ENCODE data around the gene INPP4B.

The INPP4B gene

GRCh38 chr4:142752202-142752786 lies 93.8 kb downstream of the INPP4B start:
- H4K20me1 ChIP-seq, result no peaks in the 10 kb centered on the region
- no peak overlapping the region for H3K4me2 ChIP-seq
- H3K4me3 ChIP-seq, result no peak overlapping the region
- H3K9ac ChIP-seq, result no peak overlapping the region
- no peaks in the 10 kb centered on the region for H3K4me1 ChIP-seq
- no peaks in the 10 kb centered on the region for H3K27me3 ChIP-seq
- 0 out of 2 replicates have a peak, but pooled peaks cover 3% of the 10 kb centered on the region for H3K9me3 ChIP-seq
- TF ChIP-seq Cebpa-rat (IDR thresholded peaks at IDR 0.05), result no peak
- H3K27ac ChIP-seq, result no peak overlapping the region
- no peaks in the 10 kb centered on the region for H3K36me3 ChIP-seq

- H3K4me3 ChIP-seq, result no peak overlapping the region
Measured at GRCh38 chr4:142743121-142743825, 102.8 kb downstream of the INPP4B start.

GRCh38 chr4:142741995-142742394 lies 104.1 kb downstream of the INPP4B start:
- no peaks in the 10 kb centered on the region for H4K20me1 ChIP-seq
- H3K36me3 ChIP-seq, result no peaks in the 10 kb centered on the region
- H3K4me2 ChIP-seq, result no peak overlapping the region
- no peak overlapping the region for H3K9ac ChIP-seq
- no peak overlapping the region for H3K27ac ChIP-seq
- no peaks in the 10 kb centered on the region for H3K4me1 ChIP-seq
- H3K9me3 ChIP-seq, result 0 out of 2 replicates have a peak, but pooled peaks cover 3% of the 10 kb centered on the region
- no peak for TF ChIP-seq Cebpa-rat (IDR thresholded peaks at IDR 0.05)
- no peak overlapping the region for H3K4me3 ChIP-seq
- no peaks in the 10 kb centered on the region for H3K27me3 ChIP-seq

More at GRCh38 chr4:142743121-142743825, 102.8 kb downstream of the INPP4B start:
- H3K36me3 ChIP-seq, result no peaks in the 10 kb centered on the region
- no peaks in the 10 kb centered on the region for H3K27me3 ChIP-seq
- H3K4me1 ChIP-seq, result no peaks in the 10 kb centered on the region
- H3K9me3 ChIP-seq, result 0 out of 2 replicates have a peak, but pooled peaks cover 8% of the 10 kb centered on the region
- H4K20me1 ChIP-seq, result no peaks in the 10 kb centered on the region
- TF ChIP-seq Cebpa-rat (IDR thresholded peaks at IDR 0.05), result no peak
- no peak overlapping the region for H3K27ac ChIP-seq
- H3K9ac ChIP-seq, result no peak overlapping the region
- H3K4me2 ChIP-seq, result no peak overlapping the region

- Histone ChIP-seq H3K36me3 (no peaks in the 10 kb centered on the region), H3K27ac (no peak overlapping the region), H3K27me3 (no peaks in the 10 kb centered on the region), H3K4me2 (no peak overlapping the region), H3K9me3 (no peaks in the 10 kb centered on the region), H3K9ac (no peak overlapping the region), H3K4me3 (no peak overlapping the region), H4K20me1 (no peaks in the 10 kb centered on the region), H3K4me1 (no peaks in the 10 kb centered on the region)
- no peak for TF ChIP-seq Cebpa-rat (IDR thresholded peaks at IDR 0.05)
Measured at GRCh38 chr4:142728233-142728632, 117.9 kb downstream of the INPP4B start.

DNA sequence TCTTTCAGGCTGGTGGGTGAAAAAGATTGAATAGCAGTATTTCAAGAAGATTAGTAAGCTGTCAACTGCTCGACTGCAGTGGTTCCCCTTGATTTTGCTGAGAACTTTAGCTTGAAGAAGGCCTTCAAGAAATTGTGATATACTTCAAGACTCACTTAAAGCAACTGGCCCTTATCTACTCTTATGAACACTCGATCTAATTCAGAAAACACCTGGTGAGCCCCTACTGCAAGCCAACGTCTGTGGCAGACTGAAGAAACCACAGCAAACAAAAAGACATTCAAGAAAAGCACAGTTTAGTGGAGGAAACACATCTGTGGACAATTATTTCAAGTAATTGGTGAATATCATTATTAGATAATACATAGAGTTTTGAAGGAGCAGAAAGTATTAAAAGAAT lies 119.0 kb downstream of the INPP4B start:
- H3K4me1 ChIP-seq, result no peaks in the 10 kb centered on the region
- no peak overlapping the region for H3K4me2 ChIP-seq
- no peak overlapping the region for H3K9ac ChIP-seq
- no peaks in the 10 kb centered on the region for H4K20me1 ChIP-seq
- no peaks in the 10 kb centered on the region for H3K9me3 ChIP-seq
- no peaks in the 10 kb centered on the region for H3K27me3 ChIP-seq
- H3K27ac ChIP-seq, result no peak overlapping the region
- H3K4me3 ChIP-seq, result no peak overlapping the region
- H3K36me3 ChIP-seq, result no peaks in the 10 kb centered on the region
- no peak for TF ChIP-seq Cebpa-rat (IDR thresholded peaks at IDR 0.05)

- Histone ChIP-seq H3K36me3 (no peaks in the 10 kb centered on the region), H3K9me3 (no peaks in the 10 kb centered on the region), H3K27me3 (no peaks in the 10 kb centered on the region), H3K4me1 (no peaks in the 10 kb centered on the region), H3K9ac (no peak overlapping the region), H4K20me1 (no peaks in the 10 kb centered on the region), H3K27ac (no peak overlapping the region), H3K4me2 (no peak overlapping the region), H3K4me3 (no peak overlapping the region)
- no peak for TF ChIP-seq Cebpa-rat (IDR thresholded peaks at IDR 0.05)
Measured at GRCh38 chr4:142725886-142726285, 120.2 kb downstream of the INPP4B start.

- Histone ChIP-seq H3K4me2 (no peak overlapping the region), H3K4me1 (no peaks in the 10 kb centered on the region), H3K4me3 (no peak overlapping the region), H3K27me3 (no peaks in the 10 kb centered on the region), H4K20me1 (no peaks in the 10 kb centered on the region), H3K36me3 (no peaks in the 10 kb centered on the region), H3K9ac (no peak overlapping the region), H3K27ac (no peak overlapping the region), H3K9me3 (no peaks in the 10 kb centered on the region; the same call in 1 of the 2 replicates)
- TF ChIP-seq Cebpa-rat (IDR thresholded peaks at IDR 0.05), result no peak
Measured at GRCh38 chr4:142721187-142721586, 124.9 kb downstream of the INPP4B start.

- Histone ChIP-seq H3K27me3 (no peaks in the 10 kb centered on the region), H3K36me3 (no peaks in the 10 kb centered on the region), H4K20me1 (no peaks in the 10 kb centered on the region), H3K4me2 (no peak overlapping the region), H3K4me3 (no peak overlapping the region), H3K4me1 (no peaks in the 10 kb centered on the region), H3K27ac (no peak overlapping the region), H3K9me3 (no peaks in the 10 kb centered on the region; the same call in 1 of the 2 replicates), H3K9ac (no peak overlapping the region)
- no peak for TF ChIP-seq Cebpa-rat (IDR thresholded peaks at IDR 0.05)
Measured at GRCh38 chr4:142719854-142720541, 126.1 kb downstream of the INPP4B start.

DNA sequence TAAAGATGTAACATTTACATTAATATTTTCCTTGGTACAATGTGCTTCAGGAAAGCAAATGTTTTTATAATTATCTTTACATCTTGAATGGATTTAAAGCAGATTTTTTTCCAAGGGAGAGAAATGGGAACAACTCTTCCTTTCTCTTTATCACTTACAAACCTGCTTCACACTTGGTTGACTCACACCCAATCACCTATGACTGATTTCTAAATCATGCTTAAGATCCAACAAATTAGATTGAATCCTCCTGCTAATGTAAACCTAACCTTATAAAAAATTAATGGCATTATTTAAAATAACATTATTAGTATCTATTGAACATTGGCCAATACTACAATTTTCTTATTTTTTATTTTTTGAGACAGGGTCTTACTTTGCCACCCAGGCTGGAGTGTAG lies 127.1 kb downstream of the INPP4B start:
- Histone ChIP-seq H3K4me3 (no peak overlapping the region), H3K9ac (no peak overlapping the region), H3K4me2 (no peak overlapping the region), H3K9me3 (no peaks in the 10 kb centered on the region; the same call in 1 of the 2 replicates), H3K27me3 (no peaks in the 10 kb centered on the region), H3K27ac (no peak overlapping the region), H3K4me1 (no peaks in the 10 kb centered on the region), H3K36me3 (no peaks in the 10 kb centered on the region), H4K20me1 (no peaks in the 10 kb centered on the region)
- no peak for TF ChIP-seq Cebpa-rat (IDR thresholded peaks at IDR 0.05)

DNA sequence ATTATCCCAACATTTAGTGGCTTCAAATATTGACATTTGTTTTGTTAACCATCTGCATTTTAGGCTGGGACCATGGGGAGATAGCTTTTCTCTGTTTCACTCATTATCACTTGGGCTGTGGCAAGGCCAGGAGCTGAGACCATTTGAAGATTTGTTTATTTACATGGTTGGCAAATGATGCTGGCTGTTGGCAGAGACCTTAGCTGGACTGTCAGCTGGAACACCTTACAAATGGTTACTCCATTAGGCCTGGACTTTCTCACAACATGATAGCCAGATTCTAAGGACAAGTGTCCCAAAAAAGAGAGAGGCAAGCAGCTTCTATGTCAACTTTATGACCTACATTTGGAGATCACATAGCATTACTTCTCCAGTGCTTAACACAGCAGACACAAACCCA lies 130.4 kb downstream of the INPP4B start:
- H4K20me1 ChIP-seq, result no peaks in the 10 kb centered on the region

More for the DNA sequence above, 130.4 kb downstream of the INPP4B start:
- no peaks in the 10 kb centered on the region for H3K27me3 ChIP-seq
- no peak overlapping the region for H3K9ac ChIP-seq
- H3K9me3 ChIP-seq, result no peaks in the 10 kb centered on the region; the same call in 1 of the 2 replicates
- no peak for TF ChIP-seq Cebpa-rat (IDR thresholded peaks at IDR 0.05)
- H3K4me1 ChIP-seq, result no peaks in the 10 kb centered on the region
- no peak overlapping the region for H3K4me3 ChIP-seq
- H3K4me2 ChIP-seq, result no peak overlapping the region
- no peaks in the 10 kb centered on the region for H3K36me3 ChIP-seq
- H3K27ac ChIP-seq, result no peak overlapping the region
